ENCODE results near the gene DGUOK.

Gene DGUOK

GRCh38 chr2:73987948-73988700 is 61.4 kb downstream of the DGUOK start:
- DNase-seq (ENCODE audit: low read depth), result no peak
- H3K4me3 ChIP-seq (ENCODE audit: low read depth, low read length), result peak overlapping the region; percentile 64
- TF ChIP-seq CTCF (IDR thresholded peaks at IDR 0.05; ENCODE audit: low read depth, low read length) (no peak), POLR2A (IDR thresholded peaks at IDR 0.05; ENCODE audit: extremely low read depth, insufficient read length) (no peak), MYC (IDR thresholded peaks at IDR 0.05; ENCODE audit: low read depth, low read length) (no peak), MAX (IDR thresholded peaks at IDR 0.05; ENCODE audit: low read depth, low read length) (no peak)

- H3K4me3 ChIP-seq (ENCODE audit: low read depth, low read length), result peak overlapping the region; percentile 64
- DNase-seq (ENCODE audit: low read depth), result no peak
- no peak for TF ChIP-seq MAX (IDR thresholded peaks at IDR 0.05; ENCODE audit: low read depth, low read length)
- no peak for TF ChIP-seq CTCF (IDR thresholded peaks at IDR 0.05; ENCODE audit: low read depth, low read length)
- no peak for TF ChIP-seq MYC (IDR thresholded peaks at IDR 0.05; ENCODE audit: low read depth, low read length)
- no peak for TF ChIP-seq POLR2A (IDR thresholded peaks at IDR 0.05; ENCODE audit: extremely low read depth, insufficient read length)
Measured at GRCh38 chr2:73989972-73990371, 63.3 kb downstream of the DGUOK start.

GRCh38 chr2:73990531-73990930 is 63.9 kb downstream of the DGUOK start:
- no peak for DNase-seq (ENCODE audit: low read depth)
- TF ChIP-seq MAX (IDR thresholded peaks at IDR 0.05; ENCODE audit: low read depth, low read length) (no peak), CTCF (IDR thresholded peaks at IDR 0.05; ENCODE audit: low read depth, low read length) (no peak), MYC (IDR thresholded peaks at IDR 0.05; ENCODE audit: low read depth, low read length) (no peak), POLR2A (IDR thresholded peaks at IDR 0.05; ENCODE audit: extremely low read depth, insufficient read length) (no peak)

DNA sequence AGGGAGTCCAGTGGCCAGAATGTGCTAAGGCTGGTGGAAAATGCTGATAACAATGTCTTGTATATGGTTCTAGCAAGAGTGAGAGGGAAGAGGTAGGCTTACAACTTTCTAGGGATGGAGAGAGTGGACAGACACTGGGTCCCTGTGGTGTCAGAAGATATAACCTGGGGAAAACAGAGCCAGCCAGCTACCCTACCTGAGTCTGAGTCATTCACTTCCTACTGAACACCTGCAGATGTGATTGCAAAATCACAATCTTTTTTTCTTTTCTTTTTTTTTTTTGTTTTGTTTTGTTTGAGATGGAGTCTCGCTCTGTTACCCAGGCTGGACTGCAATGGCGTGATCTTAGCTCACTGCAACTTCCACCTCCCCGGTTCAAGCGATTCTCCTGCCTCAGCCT is 65.4 kb downstream of the DGUOK start:
- TF ChIP-seq MAX (IDR thresholded peaks at IDR 0.05; ENCODE audit: low read depth, low read length) (no peak), MYC (IDR thresholded peaks at IDR 0.05; ENCODE audit: low read depth, low read length) (no peak), CTCF (IDR thresholded peaks at IDR 0.05; ENCODE audit: low read depth, low read length) (no peak)
- H3K4me3 ChIP-seq (ENCODE audit: low read depth, low read length), result no peak overlapping the region

More at GRCh38 chr2:73990531-73990930, 63.9 kb downstream of the DGUOK start:
- H3K4me3 ChIP-seq (ENCODE audit: low read depth, low read length), result no peak overlapping the region

GRCh38 chr2:73993376-73993775 is 66.7 kb downstream of the DGUOK start:
- no peak overlapping the region for H3K4me3 ChIP-seq (ENCODE audit: low read depth, low read length)
- TF ChIP-seq CTCF (IDR thresholded peaks at IDR 0.05; ENCODE audit: low read depth, low read length), result no peak
- no peak for TF ChIP-seq MYC (IDR thresholded peaks at IDR 0.05; ENCODE audit: low read depth, low read length)
- no peak for TF ChIP-seq MAX (IDR thresholded peaks at IDR 0.05; ENCODE audit: low read depth, low read length)
- TF ChIP-seq POLR2A (IDR thresholded peaks at IDR 0.05; ENCODE audit: extremely low read depth, insufficient read length), result no peak
- DNase-seq (ENCODE audit: low read depth), result no peak

More for the DNA sequence above, 65.4 kb downstream of the DGUOK start:
- no peak for DNase-seq (ENCODE audit: low read depth)

Data from NB4 (cell line).